GM23248 (cell line): ENCODE measurements around the gene CHST8.

Experiments
- EZH2 ChIP-seq: fragments of 200-600 bp; sonication (generic); IDR thresholded peaks from 2 replicates; pipeline ENCODE4 v1.6.1; 2018; ENCODE audit warnings: antibody characterized with exemption, mild to moderate bottlenecking; ENCODE audit not compliant: insufficient read depth, poor library complexity, severe bottlenecking
- EZH2phosphoT487 ChIP-seq: fragments of 200-600 bp; sonication (generic); IDR thresholded peaks from 2 replicates; pipeline ENCODE4 v1.6.1; 2018; ENCODE audit warnings: antibody characterized with exemption, moderate library complexity, mild to moderate bottlenecking, low read depth; ENCODE audit not compliant: insufficient read depth

- TF ChIP-seq EZH2phosphoT487 (no peak), EZH2 (no peak)
Measured at GRCh38 chr19:33679696-33680095, 57.9 kb downstream of the CHST8 start.
